H1 (cell line): Measurements from ENCODE around the gene LEKR1. TPM values are rescaled to one million over a fixed set of nuclear protein-coding genes. Genes with fewer than 3 reads are reported as not detected.

Experiments used
- CTCF ChIA-PET: fragments of 300-600 bp; sonication (Branson Sonifier 250); formaldehyde crosslinking; loops from one replicate; lab custom pipeline; 2021; ENCODE audit not compliant: partially characterized antibody; lab: Charles Lee
- POLR2A ChIA-PET: fragments of 300-600 bp; sonication (Branson Sonifier 250); formaldehyde crosslinking; loops from one replicate; lab custom pipeline; 2021; ENCODE audit warnings: inconsistent platforms; ENCODE audit not compliant: partially characterized antibody; lab: Charles Lee
- DNase-seq, 2 experiments: peaks; one replicate each; pipeline versions ENCODE4 v3.0.0 to v3.0.0-alpha.2; 2010 to 2022; ENCODE audit warnings: low spot score in 2 of 2, low read depth in 1 of 2, mixed read lengths in 1 of 2
- FAIRE-seq: peaks from 2 replicates; lab custom pipeline; 2011; peaks lifted over from hg19 to GRCh38; lab: Jason Lieb, UNC
- H2AFZ ChIP-seq: 2 replicates; pipeline ENCODE4 v1.8.1; 2012; ENCODE audit warnings: low read length, inconsistent platforms
- H2AK5ac ChIP-seq: 2 replicates; pipeline ENCODE4 v1.6.1; 2013; ENCODE audit warnings: low read depth, low read length
- H2BK120ac ChIP-seq: replicated peaks from 2 replicates; pipeline ENCODE3; 2013; ENCODE audit warnings: low read depth, low read length, inconsistent platforms
- H2BK12ac ChIP-seq: 2 replicates; pipeline ENCODE4 v1.6.1; 2013; ENCODE audit warnings: low read depth, low read length
- H2BK15ac ChIP-seq: 2 replicates; pipeline ENCODE4 v1.6.1; 2013; ENCODE audit warnings: low read length
- H2BK20ac ChIP-seq: 2 replicates; pipeline ENCODE4 v1.6.1; 2013; ENCODE audit warnings: low read length
- H2BK5ac ChIP-seq: 2 replicates; pipeline ENCODE4 v1.6.1; 2013; ENCODE audit warnings: low read depth, low read length
- H3K14ac ChIP-seq: 2 replicates; pipeline ENCODE4 v1.6.1; 2013; ENCODE audit warnings: inconsistent platforms; ENCODE audit not compliant: insufficient read length
- H3K18ac ChIP-seq: 2 replicates; pipeline ENCODE4 v1.6.1; 2013; ENCODE audit warnings: low read length; ENCODE audit errors: extremely low read depth
- H3K23ac ChIP-seq: 2 replicates; pipeline ENCODE4 v1.6.1; 2013; ENCODE audit warnings: inconsistent platforms; ENCODE audit not compliant: insufficient read length
- H3K23me2 ChIP-seq: 2 replicates; pipeline ENCODE4 v1.6.1; 2013; ENCODE audit warnings: low read depth, low read length
- H3K27ac ChIP-seq: 2 replicates; pipeline ENCODE4 v1.6.1; 2011; ENCODE audit warnings: low read depth, low read length, inconsistent platforms
- H3K27me3 ChIP-seq, 4 experiments: replicated peaks in 1 of 4; 1 replicate in 1 of 4; 2 replicates in 3 of 4; pipeline versions ENCODE4 v1.6.1 to v1.8.1; 2011 to 2013; ENCODE audit warnings: low read length in 3 of 4, mild to moderate bottlenecking in 3 of 4, inconsistent platforms in 2 of 4, mixed read lengths in 2 of 4, moderate library complexity in 1 of 4; ENCODE audit not compliant: control insufficient read depth in 3 of 4, insufficient read depth in 3 of 4; ENCODE audit errors: extremely low read depth in 1 of 4
- H3K36me3 ChIP-seq, 4 experiments: 2 replicates each; pipeline versions ENCODE4 v1.6.1 to v1.8.1; 2011 to 2013; ENCODE audit warnings: mild to moderate bottlenecking in 4 of 4, low read length in 3 of 4, moderate library complexity in 2 of 4, control low read depth in 1 of 4, inconsistent platforms in 1 of 4; ENCODE audit not compliant: insufficient read depth in 4 of 4, control insufficient read depth in 2 of 4
- H3K4ac ChIP-seq: replicated peaks from 2 replicates; pipeline ENCODE3; 2013; ENCODE audit warnings: low read length, low read depth, mixed read lengths, inconsistent platforms; ENCODE audit not compliant: insufficient read length
- H3K4me1 ChIP-seq, 4 experiments: replicated peaks in 1 of 4; 1 replicate in 1 of 4; 2 replicates in 3 of 4; pipeline versions ENCODE4 v1.6.1 to v1.8.1; 2011 to 2013; ENCODE audit warnings: low read length in 3 of 4, inconsistent platforms in 2 of 4, mixed read lengths in 1 of 4; ENCODE audit not compliant: insufficient read depth in 4 of 4, control insufficient read depth in 3 of 4
- H3K4me2 ChIP-seq, 2 experiments: 2 replicates each; pipeline versions ENCODE4 v1.6.1 to v1.8.1; 2011 to 2013; ENCODE audit warnings: low read depth in 2 of 2, low read length in 2 of 2, control low read depth in 1 of 2, inconsistent platforms in 1 of 2, mild to moderate bottlenecking in 1 of 2; ENCODE audit not compliant: insufficient read depth in 1 of 2
- H3K4me3 ChIP-seq, 4 experiments: fragments of 200-600, 300-600 bp in 1 of 4; sonication (generic), shearing (Covaris generic), sonication (Bioruptor Twin) in 1 of 4; 2 replicates each; pipeline versions ENCODE4 v1.5.1 to v1.8.1; 2011 to 2016; ENCODE audit warnings: low read length in 4 of 4, low read depth in 3 of 4, control low read depth in 2 of 4, inconsistent platforms in 2 of 4, mild to moderate bottlenecking in 2 of 4, mixed read lengths in 1 of 4, moderate library complexity in 1 of 4; ENCODE audit not compliant: insufficient read depth in 2 of 4; ENCODE audit errors: extremely low read depth in 1 of 4
- H3K56ac ChIP-seq: replicated peaks from 2 replicates; pipeline ENCODE3; 2013; ENCODE audit warnings: low read depth, mild to moderate bottlenecking, mixed read lengths, low read length, inconsistent platforms; ENCODE audit not compliant: insufficient read length
- H3K79me1 ChIP-seq: 2 replicates; pipeline ENCODE4 v1.6.1; 2013; ENCODE audit warnings: low read depth, low read length, control low read depth
- H3K79me2 ChIP-seq, 2 experiments: 2 replicates each; pipeline versions ENCODE4 v1.6.1 to v1.8.1; 2012 to 2013; ENCODE audit warnings: low read length in 2 of 2, mild to moderate bottlenecking in 2 of 2, inconsistent platforms in 1 of 2; ENCODE audit not compliant: insufficient read depth in 2 of 2, control insufficient read depth in 1 of 2
- H3K9ac ChIP-seq, 4 experiments: replicated peaks in 1 of 4; 1 replicate in 1 of 4; 2 replicates in 3 of 4; pipeline versions ENCODE4 v1.6.1 to v1.8.1; 2011 to 2013; ENCODE audit warnings: low read depth in 3 of 4, low read length in 3 of 4, control low read depth in 2 of 4, mild to moderate bottlenecking in 2 of 4, moderate library complexity in 2 of 4, inconsistent platforms in 1 of 4; ENCODE audit errors: extremely low read depth in 1 of 4
- H3K9me3 ChIP-seq, 2 experiments: 2 replicates each; pipeline versions ENCODE4 v1.6.1 to v1.8.1; 2012 to 2013; ENCODE audit warnings: mild to moderate bottlenecking in 2 of 2, moderate library complexity in 2 of 2, control low read depth in 1 of 2, inconsistent platforms in 1 of 2, low read depth in 1 of 2, low read length in 1 of 2, mixed read lengths in 1 of 2; ENCODE audit not compliant: insufficient read depth in 2 of 2
- H4K20me1 ChIP-seq, 2 experiments: replicated peaks in 1 of 2; 2 replicates each; pipeline versions ENCODE3 to v1.8.1; 2011 to 2013; ENCODE audit warnings: inconsistent platforms in 2 of 2, low read length in 2 of 2, mild to moderate bottlenecking in 1 of 2; ENCODE audit not compliant: insufficient read depth in 2 of 2, control insufficient read depth in 1 of 2
- H4K5ac ChIP-seq: 2 replicates; pipeline ENCODE4 v1.6.1; 2013; ENCODE audit warnings: low read length, low read depth, mixed read lengths, inconsistent platforms; ENCODE audit not compliant: insufficient read length
- H4K8ac ChIP-seq: 2 replicates; pipeline ENCODE4 v1.8.0; 2013; ENCODE audit warnings: mild to moderate bottlenecking, moderate library complexity, low read length, inconsistent platforms; ENCODE audit not compliant: insufficient read depth; ENCODE audit errors: extremely low read depth
- H4K91ac ChIP-seq: replicated peaks from 2 replicates; pipeline ENCODE3; 2013; ENCODE audit warnings: low read length, mixed read lengths, inconsistent platforms; ENCODE audit not compliant: insufficient read length
- CHD1 ChIP-seq: IDR thresholded peaks from 2 replicates; pipeline ENCODE4 v1.6.1; 2012; ENCODE audit warnings: low read depth, low read length, improper control_type of control experiment
- EP300 ChIP-seq, 2 experiments: IDR thresholded peaks; 1 replicate in 1 of 2; 2 replicates in 1 of 2; pipeline ENCODE4 v1.6.1; 2011 to 2012; ENCODE audit warnings: low read depth in 2 of 2, low read length in 2 of 2, mild to moderate bottlenecking in 2 of 2, borderline replicate concordance in 1 of 2, inconsistent platforms in 1 of 2, moderate library complexity in 1 of 2
- HDAC2 ChIP-seq, 2 experiments: fragments of 300-600 bp in 1 of 2; sonication (generic) in 1 of 2; IDR thresholded peaks; 2 replicates each; pipeline ENCODE4 v1.6.1; 2011 to 2012; ENCODE audit warnings: low read depth in 2 of 2, low read length in 2 of 2, mild to moderate bottlenecking in 2 of 2, moderate library complexity in 2 of 2, borderline replicate concordance in 1 of 2, inconsistent platforms in 1 of 2
- JUND ChIP-seq: IDR thresholded peaks from 2 replicates; pipeline ENCODE4 v1.6.1; 2011; ENCODE audit warnings: mild to moderate bottlenecking, improper control_type of control experiment, low read length
- RNF2 ChIP-seq: fragments of 200-900, 300-1000 bp; sonication (generic); IDR thresholded peaks from 2 replicates; pipeline ENCODE4 v1.7.1; 2016; ENCODE audit warnings: borderline replicate concordance, low read depth, mild to moderate bottlenecking, antibody characterized with exemption, low read length; ENCODE audit not compliant: poor library complexity, severe bottlenecking; ENCODE audit errors: missing control alignments
- SIN3A ChIP-seq, 2 experiments: IDR thresholded peaks in 1 of 2; conservative IDR thresholded peaks in 1 of 2; 2 replicates each; pipeline ENCODE4 v1.6.1; 2011 to 2012; ENCODE audit warnings: low read length in 2 of 2, improper control_type of control experiment in 1 of 2, low read depth in 1 of 2, mild to moderate bottlenecking in 1 of 2
- SIRT6 ChIP-seq: IDR thresholded peaks from one replicate; pipeline ENCODE4 v1.7.1; 2012; ENCODE audit warnings: low read length, inconsistent platforms
- SP1 ChIP-seq: IDR thresholded peaks from 2 replicates; pipeline ENCODE4 v1.6.1; 2011; ENCODE audit warnings: low read depth, low read length
- TAF1 ChIP-seq: IDR thresholded peaks from 2 replicates; pipeline ENCODE4 v1.6.1; 2011; ENCODE audit warnings: mild to moderate bottlenecking, low read depth, low read length
- TCF12 ChIP-seq: IDR thresholded peaks from 2 replicates; pipeline ENCODE4 v1.6.1; 2011; ENCODE audit warnings: low read depth, mild to moderate bottlenecking, low read length
- USF2 ChIP-seq: IDR thresholded peaks from 2 replicates; pipeline ENCODE4 v1.6.1; 2011; ENCODE audit warnings: low read length, improper control_type of control experiment
- WGBS, 2 experiments: shearing (Covaris generic) in 1 of 2; methylation state at CpG; one replicate each; pipeline versions ENCODE4 v1.1.6 to v1.1.7; 2013 to 2015; ENCODE audit warnings: low lambda C conversion rate in 2 of 2, mixed read lengths in 2 of 2, inconsistent platforms in 1 of 2, low coverage in 1 of 2, missing lambda C conversion rate in 1 of 2; ENCODE audit not compliant: insufficient replicate concordance in 2 of 2, insufficient coverage in 1 of 2, insufficient read length in 1 of 2; ENCODE audit errors: extremely low coverage in 1 of 2, missing lambda C conversion rate in 1 of 2; 5-methylcytosine and 5-hydroxymethylcytosine counted together
- polyA plus RNA-seq, 7 experiments: library from polyadenylated mRNA; depleted of rRNA in 3 of 7; stranded (reverse) in 5 of 7; unstranded in 2 of 7; fragments of >200 nt in 5 of 7; fragments of 200-250 nt in 2 of 7; gene quantifications; 1 replicate in 5 of 7; 2 replicates in 1 of 7; 4 replicates in 1 of 7; pipeline versions ENCODE4 v1.2.1 to v1.2.3, GENCODE V29; 2011 to 2013; ENCODE audit warnings: missing spikeins in 2 of 7, mixed read lengths in 2 of 7
- total RNA-seq: library from RNA; stranded (reverse); fragmentation: NEBNext Ultra II Directional; extraction: Animal tissue kit (Norgen Biotek cat#: 25700); gene quantifications from 2 replicates; pipeline ENCODE4 v1.2.1, GENCODE V29; 2021

LEKR1 gene
- total and polyA plus RNA-seq, 2 of the 8 experiments (the other 6 are each of a cell fraction or from before 2014, with no cell fraction given) = 0.08 TPM; not detected in 1

- DNase-seq = no peak
- H3K18ac ChIP-seq = no peak overlapping the region
- ChIA-PET POLR2A (interaction anchor here (0.6 kb wide), 1 partner anchor 10 kb away, joined by 3 read pairs; no protein-coding TSS in a partner anchor), CTCF (interaction anchor here (1.1 kb wide), 1 partner anchor 95 kb away, joined by 3 read pairs; no protein-coding TSS in a partner anchor)
- H3K4me3 ChIP-seq = no peak overlapping the region
- H3K4me2 ChIP-seq = no peak overlapping the region
- no peaks in the 10 kb centered on the region; the same call in 1 of the 2 replicates for H3K23me2 ChIP-seq
- no peak overlapping the region for H3K56ac ChIP-seq
- no peak overlapping the region for H3K27ac ChIP-seq
- no peak overlapping the region for H3K9ac ChIP-seq
- WGBS, 2 experiments = 96% methylated on average over 2 of the region's 2 CpGs; no CpG with 5 or more reads in 1 of the 2 experiments
- no peaks in the 10 kb centered on the region for H3K27me3 ChIP-seq
- TF ChIP-seq SIRT6 (no peak), SP1 (no peak), TAF1 (no peak), HDAC2 (IDR thresholded peaks at IDR 0.05; ENCODE audit: borderline replicate concordance in 1 of 2, low read depth in 2 of 2, low read length in 2 of 2) (no peak), JUND (no peak), TCF12 (no peak), USF2 (no peak), EP300 (IDR thresholded peaks at IDR 0.05; ENCODE audit: borderline replicate concordance in 1 of 2, low read depth in 2 of 2, low read length in 2 of 2) (no peak), RNF2 (no peak), CHD1 (no peak), SIN3A (conservative IDR thresholded peaks at IDR 0.05 in 1 of 2, IDR thresholded peaks at IDR 0.05 in 1 of 2; ENCODE audit: low read depth in 1 of 2, low read length in 2 of 2) (no peak)
- H3K36me3 ChIP-seq = no peaks in the 10 kb centered on the region
- no peak overlapping the region; the same call in 1 of the 2 replicates for H4K8ac ChIP-seq
- no peak overlapping the region for H2BK120ac ChIP-seq
- peak overlapping the region; percentile 3; the same call in 1 of the 2 replicates for H2BK15ac ChIP-seq
- H4K20me1 ChIP-seq = no peaks in the 10 kb centered on the region
- H2BK5ac ChIP-seq = no peak overlapping the region
- no peak overlapping the region for H2AK5ac ChIP-seq
- H3K4me1 ChIP-seq = no peaks in the 10 kb centered on the region
- no peak overlapping the region for H3K14ac ChIP-seq
- peak overlapping the region; percentile 72; the same call in 1 of the 2 replicates for H2AFZ ChIP-seq
- H3K79me1 ChIP-seq = no peaks in the 10 kb centered on the region
- no peaks in the 10 kb centered on the region for H3K9me3 ChIP-seq
- H4K91ac ChIP-seq = no peak overlapping the region
- no peak for FAIRE-seq
- H2BK12ac ChIP-seq = no peak overlapping the region
- no peak overlapping the region for H3K23ac ChIP-seq
- no peak overlapping the region for H3K4ac ChIP-seq
- no peak overlapping the region for H2BK20ac ChIP-seq
- H4K5ac ChIP-seq = no peak overlapping the region
- H3K79me2 ChIP-seq = no peaks in the 10 kb centered on the region
Measured at GRCh38 chr3:156987946-156988345, 161.8 kb downstream of the LEKR1 start.
